ENCODE measurements around the gene FBLL1.
"Not testable (repeated sequence)": the region's sequence is repeated elsewhere in the genome, so short reads cannot be mapped to it uniquely, and the experiment has no call there.

DNA sequence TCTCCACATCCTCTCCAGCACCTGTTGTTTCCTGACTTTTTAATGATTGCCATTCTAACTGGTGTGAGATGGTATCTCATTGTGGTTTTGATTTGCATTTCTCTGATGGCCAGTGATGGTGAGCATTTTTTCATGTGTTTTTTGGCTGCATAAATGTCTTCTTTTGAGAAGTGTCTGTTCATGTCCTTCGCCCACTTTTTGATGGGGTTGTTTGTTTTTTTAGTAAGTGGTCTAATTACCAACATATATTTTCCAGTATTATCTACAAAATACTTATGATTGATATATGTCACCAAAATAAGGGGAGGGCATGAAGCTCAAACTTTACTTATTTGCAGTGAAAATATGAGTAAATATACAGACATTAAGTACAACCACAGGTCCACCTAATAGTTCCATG lies 45.1 kb downstream of the FBLL1 start:
- not testable (repeated sequence) for TF ChIP-seq EP300 (IDR thresholded peaks at IDR 0.05; ENCODE audit: borderline replicate concordance in 1 of 2, low read depth in 2 of 2, low read length in 2 of 2); GTF2F1 (IDR thresholded peaks at IDR 0.05; ENCODE audit: borderline replicate concordance, low read depth, low read length); RXRA (IDR thresholded peaks at IDR 0.05; ENCODE audit: insufficient read depth, low read depth, low read length); TEAD4 (IDR thresholded peaks at IDR 0.05; ENCODE audit: low read depth, low read length); FOSL1 (IDR thresholded peaks at IDR 0.05; ENCODE audit: insufficient read depth, low read depth, low read length); CTCF (IDR thresholded peaks at IDR 0.05; ENCODE audit: control extremely low read depth in 1 of 3, insufficient read depth in 1 of 3, low read depth in 1 of 3, low read length in 3 of 3); POLR2AphosphoS5 (IDR thresholded peaks at IDR 0.05; ENCODE audit: low read depth, low read length); RFX5 (IDR thresholded peaks at IDR 0.05; ENCODE audit: borderline replicate concordance, low read depth, low read length); MAX (IDR thresholded peaks at IDR 0.05); GABPA (IDR thresholded peaks at IDR 0.05; ENCODE audit: borderline replicate concordance, insufficient read depth, low read length); POLR2A (IDR thresholded peaks at IDR 0.05; ENCODE audit: control extremely low read depth in 1 of 2, low read depth in 2 of 2, low read length in 2 of 2); JUN (IDR thresholded peaks at IDR 0.05; ENCODE audit: low read depth, low read length)
- TF ChIP-seq, protein P1, sequence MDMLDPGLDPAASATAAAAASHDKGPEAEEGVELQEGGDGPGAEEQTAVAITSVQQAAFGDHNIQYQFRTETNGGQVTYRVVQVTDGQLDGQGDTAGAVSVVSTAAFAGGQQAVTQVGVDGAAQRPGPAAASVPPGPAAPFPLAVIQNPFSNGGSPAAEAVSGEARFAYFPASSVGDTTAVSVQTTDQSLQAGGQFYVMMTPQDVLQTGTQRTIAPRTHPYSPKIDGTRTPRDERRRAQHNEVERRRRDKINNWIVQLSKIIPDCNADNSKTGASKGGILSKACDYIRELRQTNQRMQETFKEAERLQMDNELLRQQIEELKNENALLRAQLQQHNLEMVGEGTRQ (IDR thresholded peaks at IDR 0.05; ENCODE audit: low read length): not testable (repeated sequence)
